ENCODE results near the gene CCDC146. TPM values are rescaled to one million over a fixed set of nuclear protein-coding genes. Genes with fewer than 3 reads are reported as not detected.

Gene CCDC146
- total and polyA plus RNA-seq, 2 of the 8 experiments (the other 6 are each of a cell fraction or from before 2014, with no cell fraction given) = 0.88 to 2.4 TPM

GRCh38 chr7:77223261-77223660 lies 100.8 kb downstream of the CCDC146 start:
- H2BK12ac ChIP-seq (ENCODE audit: low read depth, low read length) = no peak overlapping the region
- no peaks in the 10 kb centered on the region for H4K20me1 ChIP-seq (replicated peaks in 1 of 2; ENCODE audit: control insufficient read depth in 1 of 2, insufficient read depth in 2 of 2, low read length in 2 of 2)
- no peak overlapping the region for H2BK15ac ChIP-seq (ENCODE audit: low read length)
- POLR2A ChIA-PET (ENCODE audit: partially characterized antibody) = no interaction called here
- H3K4me3 ChIP-seq (ENCODE audit: extremely low read depth in 1 of 4, insufficient read depth in 2 of 4, low read depth in 3 of 4, low read length in 4 of 4) = no peak overlapping the region
- no peak overlapping the region for H3K14ac ChIP-seq (ENCODE audit: insufficient read length)
- no peak overlapping the region for H4K8ac ChIP-seq (ENCODE audit: extremely low read depth, insufficient read depth, low read length)
- no peak overlapping the region for H3K27ac ChIP-seq (ENCODE audit: low read depth, low read length)
- no peak overlapping the region for H3K23ac ChIP-seq (ENCODE audit: insufficient read length)
- H3K4me1 ChIP-seq (replicated peaks in 1 of 4; ENCODE audit: control insufficient read depth in 3 of 4, insufficient read depth in 4 of 4, low read length in 3 of 4) = no peaks in the 10 kb centered on the region
- H2AFZ ChIP-seq (ENCODE audit: low read length) = no peak overlapping the region
- H3K9me3 ChIP-seq (ENCODE audit: insufficient read depth in 2 of 2, low read depth in 1 of 2, low read length in 1 of 2) = peaks cover 0 to 2% of the 10 kb centered on the region in 2 experiments; a peak in 1 of 4 replicates
- H3K18ac ChIP-seq (ENCODE audit: extremely low read depth, low read length) = no peak overlapping the region
- no peak overlapping the region for H2BK5ac ChIP-seq (ENCODE audit: low read depth, low read length)
- H3K4me2 ChIP-seq (ENCODE audit: insufficient read depth in 1 of 2, low read depth in 2 of 2, low read length in 2 of 2) = no peak overlapping the region
- no peak overlapping the region for H3K9ac ChIP-seq (replicated peaks in 1 of 4; ENCODE audit: extremely low read depth in 1 of 4, low read depth in 3 of 4, low read length in 3 of 4)
- H3K23me2 ChIP-seq (ENCODE audit: low read depth, low read length) = no peaks in the 10 kb centered on the region
- no peak overlapping the region for H2AK5ac ChIP-seq (ENCODE audit: low read depth, low read length)
- no peak overlapping the region for H2BK20ac ChIP-seq (ENCODE audit: low read length)
- no peak overlapping the region for H2BK120ac ChIP-seq (replicated peaks; ENCODE audit: low read depth, low read length)
- no peak overlapping the region for H3K4ac ChIP-seq (replicated peaks; ENCODE audit: insufficient read length, low read depth, low read length)
- CTCF ChIA-PET (ENCODE audit: partially characterized antibody) = interaction anchor here (1.5 kb wide), 1 partner anchor 23 kb away, joined by 3 read pairs; no protein-coding TSS in a partner anchor
- no peak overlapping the region for H4K5ac ChIP-seq (ENCODE audit: insufficient read length, low read depth, low read length)
- H3K56ac ChIP-seq (replicated peaks; ENCODE audit: insufficient read length, low read depth, low read length) = no peak overlapping the region
- H3K27me3 ChIP-seq (replicated peaks in 1 of 4; ENCODE audit: control insufficient read depth in 3 of 4, extremely low read depth in 1 of 4, insufficient read depth in 3 of 4, low read length in 3 of 4) = no peaks in the 10 kb centered on the region
- DNase-seq (ENCODE audit: low read depth in 1 of 2, low spot score in 2 of 2) (no peak), FAIRE-seq (no peak)
- no peak overlapping the region for H4K91ac ChIP-seq (replicated peaks; ENCODE audit: insufficient read length, low read length)
- no peaks in the 10 kb centered on the region for H3K36me3 ChIP-seq (ENCODE audit: control insufficient read depth in 2 of 4, insufficient read depth in 4 of 4, low read length in 3 of 4)
- H3K79me2 ChIP-seq (ENCODE audit: control insufficient read depth in 1 of 2, insufficient read depth in 2 of 2, low read length in 2 of 2) = no peaks in the 10 kb centered on the region
- no peak for TF ChIP-seq RXRA (IDR thresholded peaks at IDR 0.05; ENCODE audit: insufficient read depth, low read depth, low read length)
- TF ChIP-seq SRF (IDR thresholded peaks at IDR 0.05; ENCODE audit: low read depth, low read length) = no peak
- TF ChIP-seq SIX5 (IDR thresholded peaks at IDR 0.05; ENCODE audit: low read depth, low read length) = no peak
- TF ChIP-seq HDAC6 (IDR thresholded peaks at IDR 0.05; ENCODE audit: low read depth, low read length) = no peak
- no peak for TF ChIP-seq POLR2A (IDR thresholded peaks at IDR 0.05; ENCODE audit: control extremely low read depth in 1 of 2, low read depth in 2 of 2, low read length in 2 of 2)
- TF ChIP-seq RNF2 (IDR thresholded peaks at IDR 0.05; ENCODE audit: borderline replicate concordance, low read depth, low read length, missing control alignments, poor library complexity, severe bottlenecking) = no peak
- no peak for TF ChIP-seq TCF12 (IDR thresholded peaks at IDR 0.05; ENCODE audit: low read depth, low read length)
- no peak for TF ChIP-seq ASH2L (IDR thresholded peaks at IDR 0.05; ENCODE audit: low read length)
- TF ChIP-seq CEBPB (IDR thresholded peaks at IDR 0.05; ENCODE audit: low read depth, low read length) = no peak
- TF ChIP-seq ATF2 (IDR thresholded peaks at IDR 0.05; ENCODE audit: low read length) = no peak
- no peak for TF ChIP-seq BACH1 (IDR thresholded peaks at IDR 0.05; ENCODE audit: low read length)
- no peak for TF ChIP-seq EZH2 (IDR thresholded peaks at IDR 0.05; ENCODE audit: low read depth, low read length, severe bottlenecking)
- TF ChIP-seq FOSL1 (IDR thresholded peaks at IDR 0.05; ENCODE audit: insufficient read depth, low read depth, low read length) = no peak
- no peak for TF ChIP-seq SP4 (IDR thresholded peaks at IDR 0.05; ENCODE audit: low read length)
- WGBS, 2 experiments (ENCODE audit: extremely low coverage in 1 of 2, insufficient coverage in 1 of 2, insufficient read length in 1 of 2, insufficient replicate concordance in 2 of 2, low coverage in 1 of 2, low lambda C conversion rate in 2 of 2, missing lambda C conversion rate in 1 of 2) = 92% methylated on average over 2 of the region's 2 CpGs; no CpG with 5 or more reads in 1 of the 2 experiments
- no peaks in the 10 kb centered on the region for H3K79me1 ChIP-seq (ENCODE audit: low read depth, low read length)

Data from H1 (cell line).